ENCODE measurements around the gene CHPF. TPM values are rescaled to one million over a fixed set of nuclear protein-coding genes. Genes with fewer than 3 reads are reported as not detected.

Gene CHPF
- total RNA-seq, 4 donors from 2014 or later, result 7.8 to 41.6 (median 24.7) TPM

DNA sequence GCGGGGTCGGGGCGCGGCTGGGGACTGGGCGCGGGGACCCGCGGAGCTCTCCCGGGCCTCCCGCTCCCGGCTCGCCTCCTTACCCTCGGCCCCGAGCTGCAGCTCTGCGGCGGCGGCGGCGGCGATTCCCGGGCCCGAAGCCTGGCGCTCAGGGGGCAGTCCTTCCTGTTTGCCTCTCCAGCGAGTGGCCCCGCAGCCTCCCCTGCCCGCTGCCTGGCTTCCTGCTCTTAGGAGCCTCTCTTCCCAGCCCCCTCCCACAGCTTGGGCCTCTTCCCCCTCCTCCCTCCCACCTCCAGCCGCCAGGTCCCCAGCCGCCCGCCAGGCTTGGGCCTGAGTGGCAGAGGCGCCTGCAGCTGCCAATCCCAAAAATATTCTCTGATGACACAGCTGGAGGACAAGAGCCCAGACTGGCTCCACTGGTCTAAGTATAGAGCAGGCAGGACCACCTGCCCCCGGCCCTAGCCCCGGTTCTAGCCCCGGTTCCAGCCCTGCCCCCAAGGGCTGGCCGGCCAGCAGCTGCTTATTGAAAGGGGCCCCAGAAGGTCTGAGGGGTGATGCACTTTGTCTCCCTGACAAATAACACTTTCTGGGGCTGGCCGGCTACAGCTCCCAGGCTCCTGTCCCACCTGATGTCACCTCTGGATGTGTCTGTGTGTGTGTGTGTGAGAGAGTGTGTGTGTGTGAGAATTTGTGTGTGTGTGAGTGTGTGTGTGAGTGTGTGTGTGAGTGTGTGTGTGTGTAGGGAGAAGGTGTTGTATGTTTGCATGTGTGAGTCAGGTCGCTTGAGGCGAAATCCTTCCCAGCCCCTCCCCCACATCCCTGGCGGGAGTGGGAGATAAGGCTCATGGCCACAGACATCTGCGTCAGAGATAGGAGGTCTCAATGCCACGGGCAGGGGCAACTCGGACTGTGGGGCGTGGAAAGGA, 28.0 kb upstream of the CHPF start, which contains the start of gene OBSL1:
OBSL1 (minus strand) TSS at position 229 of the 926 bp plus-strand sequence. CDS start 307 bp downstream, outside the sequence.
- no peak for TF ChIP-seq CTCF (IDR thresholded peaks at IDR 0.05; ENCODE audit: low read depth)

GRCh38 chr2:219570924-219571310, 27.3 kb upstream of the CHPF start:
- no peak for TF ChIP-seq CTCF (IDR thresholded peaks at IDR 0.05; ENCODE audit: low read depth)

DNA sequence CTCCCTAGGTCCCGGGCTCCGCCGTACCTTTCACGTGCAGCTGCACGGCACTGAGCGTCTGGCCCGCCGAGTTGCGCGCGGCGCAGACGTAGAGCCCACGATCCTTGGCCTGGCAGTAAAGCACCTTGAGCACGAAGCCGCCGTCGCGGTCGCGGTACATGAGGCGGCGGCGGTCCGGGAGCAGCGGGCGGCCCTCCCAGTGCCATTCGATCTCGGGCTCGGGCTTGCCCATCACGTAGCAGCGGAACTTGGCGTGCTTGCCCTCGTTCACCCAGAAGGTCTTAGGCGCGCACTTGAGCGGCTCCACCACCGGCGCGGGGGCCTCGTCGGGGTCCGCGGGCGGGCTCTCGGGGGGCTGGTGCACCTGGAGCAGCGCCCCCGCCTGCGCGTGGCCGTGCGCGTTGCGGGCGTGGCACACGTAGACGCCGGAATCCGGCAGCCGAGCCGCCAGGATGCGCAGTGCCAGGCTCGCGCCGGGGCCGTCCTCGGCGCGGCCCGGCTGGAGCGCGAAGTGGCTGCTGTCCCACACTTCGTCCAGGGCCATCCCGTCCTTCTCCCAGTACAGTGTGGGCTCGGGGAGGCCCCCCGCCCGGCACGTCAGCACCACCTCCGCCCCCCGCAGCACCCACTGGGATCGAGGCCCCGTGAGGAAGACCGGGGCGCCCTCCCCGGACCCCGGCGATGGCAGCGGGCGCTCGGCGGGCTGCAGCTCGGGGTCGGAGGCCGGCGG, 26.8 kb upstream of the CHPF start:
- TF ChIP-seq CTCF (IDR thresholded peaks at IDR 0.05; ENCODE audit: low read depth), result no peak

DNA sequence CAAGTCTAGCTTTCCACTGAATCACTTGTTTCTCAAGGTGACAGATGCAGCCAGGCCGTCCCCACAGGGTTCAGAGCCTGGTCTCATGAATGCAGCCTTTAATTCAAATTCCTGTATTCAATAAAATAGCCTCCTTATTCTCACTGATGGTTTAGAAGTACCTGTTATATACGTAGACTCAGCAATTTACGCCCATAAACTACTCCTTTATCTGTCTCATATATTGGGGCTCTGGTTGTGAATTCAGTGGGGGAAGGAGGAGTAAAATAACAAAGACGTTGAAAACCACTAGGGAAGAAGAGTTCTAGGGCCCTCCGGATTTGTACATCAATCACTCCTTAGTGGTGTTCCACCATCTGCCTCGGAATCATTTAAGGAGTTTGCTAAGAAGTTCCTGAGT, 26.0 kb upstream of the CHPF start:
- no peak for TF ChIP-seq CTCF (IDR thresholded peaks at IDR 0.05; ENCODE audit: low read depth)

- no peak for TF ChIP-seq CTCF (IDR thresholded peaks at IDR 0.05; ENCODE audit: low read depth)
Observed at GRCh38 chr2:219569041-219569440, 25.4 kb upstream of the CHPF start.

DNA sequence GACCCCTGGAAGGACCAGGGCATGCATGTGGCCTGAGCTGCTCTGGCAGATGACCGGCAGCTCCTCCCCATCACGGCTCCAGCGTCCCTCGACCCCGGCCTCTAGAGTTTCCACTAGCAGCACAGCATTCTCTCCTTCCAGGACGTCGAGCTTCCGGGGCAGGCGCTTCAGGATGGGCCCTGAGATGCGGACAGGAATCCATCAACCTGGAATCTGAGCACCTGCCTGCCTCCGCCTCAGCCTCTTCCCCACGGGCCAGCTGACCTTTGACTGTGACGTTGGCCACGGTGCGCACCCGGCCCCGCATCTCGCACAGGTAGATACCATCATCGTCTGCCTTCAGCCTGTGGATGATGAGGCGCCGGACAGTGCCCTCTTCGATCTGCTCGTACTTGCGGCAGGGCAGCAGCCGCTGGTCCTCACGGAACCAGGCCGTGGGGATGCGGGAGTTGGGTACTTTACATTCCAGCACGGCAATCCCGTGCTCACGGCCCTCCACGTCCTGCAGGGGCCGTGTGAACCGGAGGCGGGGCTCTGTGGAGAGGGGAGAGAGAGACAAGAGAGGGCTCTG, 24.3 kb upstream of the CHPF start:
- TF ChIP-seq CTCF (IDR thresholded peaks at IDR 0.05; ENCODE audit: low read depth), result no peak

GRCh38 chr2:219567131-219567530, 23.5 kb upstream of the CHPF start:
- no peak for TF ChIP-seq CTCF (IDR thresholded peaks at IDR 0.05; ENCODE audit: low read depth)
